H9 (cell line): ENCODE data around the gene TIFAB. TPM values are rescaled to one million over a fixed set of nuclear protein-coding genes. Genes with fewer than 3 reads are reported as not detected.

ENCODE experiments used
- DNase-seq: peaks from one replicate; pipeline ENCODE4 v3.0.0-alpha.2; 2017
- H2AFZ ChIP-seq: one replicate; pipeline ENCODE4 v1.6.1; 2013; ENCODE audit warnings: mild to moderate bottlenecking, low read length, control low read depth, moderate library complexity
- H2AK5ac ChIP-seq: 2 replicates; pipeline ENCODE4 v1.6.1; 2013; ENCODE audit warnings: low read length, control low read depth, mixed read lengths; ENCODE audit not compliant: insufficient read length
- H2BK120ac ChIP-seq: one replicate; pipeline ENCODE4 v1.6.1; 2013; ENCODE audit warnings: low read depth, mild to moderate bottlenecking, low read length, control low read depth, inconsistent platforms; ENCODE audit not compliant: poor library complexity, severe bottlenecking
- H2BK12ac ChIP-seq: 2 replicates; pipeline ENCODE4 v1.6.1; 2013; ENCODE audit warnings: low read length, control low read depth, mixed read lengths, low read depth; ENCODE audit not compliant: insufficient read length
- H2BK15ac ChIP-seq: 2 replicates; pipeline ENCODE4 v1.6.1; 2013; ENCODE audit warnings: low read depth, low read length, control low read depth
- H2BK20ac ChIP-seq: one replicate; pipeline ENCODE4 v1.6.1; 2013; ENCODE audit warnings: low read depth, mild to moderate bottlenecking, low read length, control low read depth, inconsistent platforms; ENCODE audit not compliant: poor library complexity, severe bottlenecking
- H2BK5ac ChIP-seq: 2 replicates; pipeline ENCODE4 v1.6.1; 2013; ENCODE audit warnings: low read length, control low read depth, mixed read lengths; ENCODE audit not compliant: insufficient read length
- H3K14ac ChIP-seq: 2 replicates; pipeline ENCODE4 v1.6.1; 2013; ENCODE audit warnings: low read length, control low read depth; ENCODE audit not compliant: insufficient read depth
- H3K18ac ChIP-seq: 2 replicates; pipeline ENCODE4 v1.6.1; 2013; ENCODE audit warnings: low read depth, mild to moderate bottlenecking, mixed read lengths, low read length, control low read depth; ENCODE audit not compliant: insufficient read length
- H3K23ac ChIP-seq: 2 replicates; pipeline ENCODE4 v1.6.1; 2013; ENCODE audit warnings: low read length, control low read depth, mixed read lengths, low read depth; ENCODE audit not compliant: insufficient read length
- H3K23me2 ChIP-seq: 2 replicates; pipeline ENCODE4 v1.6.1; 2013; ENCODE audit warnings: low read depth, mild to moderate bottlenecking, mixed read lengths, low read length, control low read depth; ENCODE audit not compliant: insufficient read length, poor library complexity, severe bottlenecking
- H3K27ac ChIP-seq: 2 replicates; pipeline ENCODE4 v1.5.1; 2013; ENCODE audit warnings: low read length, control low read depth, mixed read lengths, low read depth; ENCODE audit not compliant: insufficient read length
- H3K27me3 ChIP-seq: 2 replicates; pipeline ENCODE4 v1.6.1; 2013; ENCODE audit warnings: low read length, control low read depth, inconsistent platforms; ENCODE audit not compliant: insufficient read depth
- H3K4ac ChIP-seq: 2 replicates; pipeline ENCODE4 v1.6.1; 2013; ENCODE audit warnings: low read depth, mild to moderate bottlenecking, control low read depth, inconsistent platforms, low read length, moderate library complexity
- H3K4me1 ChIP-seq: 2 replicates; pipeline ENCODE4 v1.6.1; 2013; ENCODE audit warnings: low read length, control low read depth, inconsistent platforms; ENCODE audit not compliant: insufficient read depth
- H3K4me2 ChIP-seq: 2 replicates; pipeline ENCODE4 v1.6.1; 2013; ENCODE audit warnings: low read length, control low read depth, mixed read lengths; ENCODE audit not compliant: insufficient read length, insufficient read depth
- H3K56ac ChIP-seq: 2 replicates; pipeline ENCODE4 v1.6.1; 2013; ENCODE audit warnings: low read depth, mild to moderate bottlenecking, mixed read lengths, low read length, control low read depth; ENCODE audit not compliant: insufficient read length
- H3K79me1 ChIP-seq: 2 replicates; pipeline ENCODE4 v1.6.1; 2013; ENCODE audit warnings: low read depth, mild to moderate bottlenecking, moderate library complexity, low read length, control low read depth, inconsistent platforms; ENCODE audit not compliant: insufficient read depth, poor library complexity, severe bottlenecking
- H3K79me2 ChIP-seq: 2 replicates; pipeline ENCODE4 v1.6.1; 2013; ENCODE audit warnings: low read length, control low read depth, inconsistent platforms; ENCODE audit not compliant: insufficient read depth
- H3K9ac ChIP-seq: 2 replicates; pipeline ENCODE4 v1.6.1; 2013; ENCODE audit warnings: low read length, control low read depth, mixed read lengths; ENCODE audit not compliant: insufficient read length; ENCODE audit errors: extremely low read depth
- H3K9me3 ChIP-seq: one replicate; pipeline ENCODE4 v1.6.1; 2013; ENCODE audit warnings: low read depth, low read length, inconsistent platforms; ENCODE audit not compliant: control insufficient read depth
- H3T11ph ChIP-seq: one replicate; pipeline ENCODE4 v1.6.1; 2013; ENCODE audit warnings: mild to moderate bottlenecking, low read length, control low read depth, inconsistent platforms
- H4K20me1 ChIP-seq: one replicate; pipeline ENCODE4 v1.6.1; 2013; ENCODE audit not compliant: control insufficient read depth, insufficient read length, insufficient read depth
- H4K5ac ChIP-seq: 2 replicates; pipeline ENCODE4 v1.6.1; 2013; ENCODE audit warnings: low read depth, mild to moderate bottlenecking, mixed read lengths, low read length, control low read depth; ENCODE audit not compliant: insufficient read length
- H4K8ac ChIP-seq: replicated peaks from 2 replicates; pipeline ENCODE4 v1.6.1; 2013; ENCODE audit warnings: low read length, control low read depth, mixed read lengths, low read depth; ENCODE audit not compliant: insufficient read length
- H4K91ac ChIP-seq: 2 replicates; pipeline ENCODE4 v1.6.1; 2013; ENCODE audit warnings: low read depth, mild to moderate bottlenecking, moderate library complexity, mixed read lengths, low read length, control low read depth; ENCODE audit not compliant: insufficient read length
- H3K27ac Mint-ChIP-seq, 3 experiments: 2 replicates in 2 of 3; 3 replicates in 1 of 3; pipeline ENCODE4 v1.8.0; 2020 to 2021; ENCODE audit warnings: mixed read lengths in 3 of 3, mild to moderate bottlenecking in 1 of 3, moderate library complexity in 1 of 3
- H3K27me3 Mint-ChIP-seq: 2 replicates; pipeline ENCODE4 v1.8.0; 2021; ENCODE audit warnings: low read depth, mild to moderate bottlenecking, moderate library complexity, mixed read lengths
- H3K36me3 Mint-ChIP-seq, 3 experiments: 2 replicates in 2 of 3; 3 replicates in 1 of 3; pipeline ENCODE4 v1.8.0; 2020 to 2021; ENCODE audit warnings: low read depth in 3 of 3, mixed read lengths in 3 of 3; ENCODE audit not compliant: insufficient read depth in 1 of 3
- H3K4me1 Mint-ChIP-seq, 2 experiments: 2 replicates each; pipeline ENCODE4 v1.8.0; 2020; ENCODE audit warnings: mixed read lengths in 2 of 2
- H3K4me3 Mint-ChIP-seq, 2 experiments: 2 replicates in 1 of 2; 3 replicates in 1 of 2; pipeline ENCODE4 v1.8.0; 2020 to 2021; ENCODE audit warnings: mild to moderate bottlenecking in 2 of 2, mixed read lengths in 2 of 2, moderate library complexity in 1 of 2
- H3K9me3 Mint-ChIP-seq, 2 experiments: 2 replicates in 1 of 2; 3 replicates in 1 of 2; pipeline ENCODE4 v1.8.0; 2020; ENCODE audit warnings: mild to moderate bottlenecking in 2 of 2, mixed read lengths in 2 of 2, moderate library complexity in 1 of 2
- CTCF ChIP-seq: fragments of 200-600 bp; sonication (generic); conservative IDR thresholded peaks from 3 replicates; pipeline ENCODE4 v1.8.0; 2021; ENCODE audit warnings: antibody characterized with exemption, mild to moderate bottlenecking
- WGBS: extraction: QIAGEN DNeasy Blood & Tissue Kit; methylation state at CpG from one replicate; pipeline ENCODE4 v1.1.7; 2013; ENCODE audit warnings: missing lambda C conversion rate, low lambda C conversion rate, mixed read lengths; ENCODE audit not compliant: insufficient read length; ENCODE audit errors: extremely low coverage; 5-methylcytosine and 5-hydroxymethylcytosine counted together
- total RNA-seq: library from RNA; stranded (reverse); gene quantifications from 2 replicates; pipeline ENCODE4 v1.2.1, GENCODE V29; 2021

The TIFAB gene
- total RNA-seq, 1 experiment from 2014 or later = not detected

GRCh38 chr5:135478938-135479337 lies 26.8 kb upstream of the TIFAB start:
- Histone ChIP-seq H2AFZ (no peak overlapping the region), H3K18ac (no peak overlapping the region), H4K5ac (no peak overlapping the region), H2BK5ac (no peak overlapping the region), H3K4me2 (no peak overlapping the region), H3K27me3 (peaks cover 10% of the 10 kb centered on the region; the same call in 1 of the 2 replicates), H4K8ac (no peak overlapping the region), H2BK12ac (no peak overlapping the region), H3K27ac (no peak overlapping the region), H3K79me2 (no peaks in the 10 kb centered on the region), H3T11ph (no peak overlapping the region), H4K20me1 (peaks cover 2% of the 10 kb centered on the region), H2BK15ac (no peak overlapping the region), H3K56ac (no peak overlapping the region), H2AK5ac (no peak overlapping the region), H4K91ac (no peak overlapping the region), H3K23me2 (no peaks in the 10 kb centered on the region), H2BK20ac (no peak overlapping the region), H3K9ac (no peak overlapping the region), H3K4ac (no peak overlapping the region), H3K14ac (no peak overlapping the region), H3K23ac (no peak overlapping the region), H2BK120ac (no peak overlapping the region), H3K4me1 (no peaks in the 10 kb centered on the region), H3K9me3 (no peaks in the 10 kb centered on the region), H3K79me1 (no peaks in the 10 kb centered on the region)
- no peak for DNase-seq
- peak; percentile 30; the same call in 2 of the 3 replicates for TF ChIP-seq CTCF
- no peaks in the 10 kb centered on the region; a peak in 1 of 5 replicates for H3K9me3 Mint-ChIP-seq
- peaks cover 22 to 40% of the 10 kb centered on the region in 2 experiments for H3K4me1 Mint-ChIP-seq
- H3K4me3 Mint-ChIP-seq = no peak overlapping the region
- WGBS = no CpG with 5 or more reads among the region's 4 CpGs
- H3K36me3 Mint-ChIP-seq = no peaks in the 10 kb centered on the region
- peaks cover 31% of the 10 kb centered on the region for H3K27me3 Mint-ChIP-seq
- H3K27ac Mint-ChIP-seq = no peak overlapping the region
